Left ventricle myocardium inferior (tissue), 1 donor: ENCODE results near the gene CHKB. TPM values are rescaled to one million over a fixed set of nuclear protein-coding genes. Genes with fewer than 3 reads are reported as not detected.
A peak's percentile ranks its signal among the peaks of the same experiment; 100 is the strongest.
"Not testable (repeated sequence)": the region's sequence is repeated elsewhere in the genome, so short reads cannot be mapped to it uniquely, and the experiment has no call there.

Experiments used
- DNase-seq: peaks from one replicate; pipeline ENCODE4 v3.0.0-alpha.2; 2020
- H3K27ac ChIP-seq: fragments of 200-600 bp; replicated peaks from 2 replicates; pipeline ENCODE4 v1.8.0; 2021
- H3K27me3 ChIP-seq: fragments of 200-600 bp; 2 replicates; pipeline ENCODE4 v1.8.0; 2021; ENCODE audit warnings: low read depth
- H3K36me3 ChIP-seq: fragments of 200-600 bp; 2 replicates; pipeline ENCODE4 v1.8.0; 2021
- H3K4me1 ChIP-seq: fragments of 200-600 bp; 2 replicates; pipeline ENCODE4 v1.8.0; 2021
- H3K4me3 ChIP-seq: fragments of 200-600 bp; 2 replicates; pipeline ENCODE4 v1.8.0; 2021; ENCODE audit warnings: mild to moderate bottlenecking, moderate library complexity
- H3K9me3 ChIP-seq: fragments of 200-600 bp; replicated peaks from 2 replicates; pipeline ENCODE4 v1.8.0; 2021
- CTCF ChIP-seq: fragments of 200-600 bp; IDR thresholded peaks from 2 replicates; pipeline ENCODE4 v1.8.0; 2021; ENCODE audit warnings: antibody characterized with exemption, mild to moderate bottlenecking, borderline replicate concordance
- intact Hi-C: fragments of 100-400 bp; cut with micrococcal nuclease; formaldehyde crosslinking; loops from one replicate; pipeline ENCODE4 v1.11.0; 2022
- total RNA-seq: library from RNA; stranded (reverse); fragmentation: NEBNext Ultra II Directional; extraction: Animal tissue kit (Norgen Biotek cat#: 25700); gene quantifications from one replicate; pipeline ENCODE4 v1.2.1, GENCODE V29; 2021
- donor health status: DM: no; HTN: yes; CAD: no; lungs with severe emphysema.

The CHKB gene
- total RNA-seq, 1 donor from 2014 or later: 36.0 TPM

- Histone ChIP-seq H3K4me1 (peaks cover 32% of the 10 kb centered on the region), H3K9me3 (no peaks in the 10 kb centered on the region), H3K27ac (no peak overlapping the region), H3K4me3 (no peak overlapping the region), H3K36me3 (no peaks in the 10 kb centered on the region), H3K27me3 (peaks cover 64% of the 10 kb centered on the region)
- intact Hi-C loops: no loop called here
- no peak for TF ChIP-seq CTCF
- no peak for DNase-seq
Measured at GRCh38 chr22:50544746-50545253, 37.8 kb downstream of the CHKB start.

GRCh38 chr22:50544078-50544745 is 38.4 kb downstream of the CHKB start:
- Histone ChIP-seq H3K27ac (no peak overlapping the region), H3K9me3 (no peaks in the 10 kb centered on the region), H3K27me3 (peaks cover 58% of the 10 kb centered on the region), H3K36me3 (no peaks in the 10 kb centered on the region), H3K4me3 (peak overlapping the region; percentile 59), H3K4me1 (peaks cover 35% of the 10 kb centered on the region)
- intact Hi-C loops: no loop called here
- DNase-seq: peak; percentile 80
- peak; percentile 68 for TF ChIP-seq CTCF

GRCh38 chr22:50542416-50542927 is 40.2 kb downstream of the CHKB start:
- Histone ChIP-seq H3K36me3 (no peaks in the 10 kb centered on the region), H3K9me3 (no peaks in the 10 kb centered on the region), H3K27me3 (peaks cover 43% of the 10 kb centered on the region), H3K4me3 (no peak overlapping the region), H3K4me1 (peaks cover 32% of the 10 kb centered on the region), H3K27ac (no peak overlapping the region)
- intact Hi-C loops: no loop called here
- no peak for TF ChIP-seq CTCF
- no peak for DNase-seq

- H3K27ac ChIP-seq: peak overlapping the region; percentile 36
- H3K4me3 ChIP-seq, intact Hi-C loops, H3K9me3 ChIP-seq, DNase-seq, H3K36me3 ChIP-seq: not testable (repeated sequence)
- peaks cover 27% of the 10 kb centered on the region for H3K4me1 ChIP-seq
- peaks cover 38% of the 10 kb centered on the region for H3K27me3 ChIP-seq
Measured at GRCh38 chr22:50541667-50542026, 41.0 kb downstream of the CHKB start.

- Histone ChIP-seq H3K36me3 (no peaks in the 10 kb centered on the region), H3K27ac (peak overlapping the region; percentile 87), H3K4me1 (peaks cover 27% of the 10 kb centered on the region), H3K9me3 (no peaks in the 10 kb centered on the region), H3K27me3 (peaks cover 33% of the 10 kb centered on the region), H3K4me3 (no peak overlapping the region)
- intact Hi-C loops: no loop called here
- no peak for TF ChIP-seq CTCF
- DNase-seq: no peak
Measured at GRCh38 chr22:50540381-50540780, 42.3 kb downstream of the CHKB start.

DNA sequence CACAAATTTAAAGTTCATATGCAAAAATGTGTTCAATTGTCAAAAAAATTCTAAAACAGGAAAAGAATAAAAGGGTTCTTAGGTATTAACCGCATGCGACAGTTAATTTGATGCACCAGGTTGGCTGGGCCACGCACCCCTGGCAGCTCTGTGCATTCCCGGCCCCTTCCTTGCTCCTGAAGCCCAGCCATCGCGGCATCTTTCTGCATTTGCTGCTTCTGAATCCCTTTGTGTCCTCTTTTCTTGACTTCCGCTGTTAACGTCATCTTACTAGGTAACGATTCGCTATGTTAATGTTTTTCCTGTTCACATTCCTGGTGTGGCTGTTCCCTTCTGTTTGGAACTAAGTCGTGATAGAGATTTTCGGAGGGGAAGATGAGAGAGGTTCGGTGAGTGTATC is 44.9 kb downstream of the CHKB start:
- DNase-seq: no peak
- Histone ChIP-seq H3K27me3 (peaks cover 38% of the 10 kb centered on the region), H3K9me3 (no peaks in the 10 kb centered on the region), H3K4me1 (peaks cover 18% of the 10 kb centered on the region), H3K4me3 (no peak overlapping the region), H3K36me3 (no peaks in the 10 kb centered on the region), H3K27ac (peak overlapping the region; percentile 87)
- no peak for TF ChIP-seq CTCF
- intact Hi-C loops: no loop called here
